SU-DHL-6 (cell line): ENCODE measurements around the gene AGFG1.
A peak's percentile ranks its signal among the peaks of the same experiment; 100 is the strongest.

Source experiments
- H2AFZ ChIP-seq: fragments of 200-600 bp; sonication (generic); 2 replicates; pipeline ENCODE4 v1.6.1; 2014; ENCODE audit warnings: low read depth, mild to moderate bottlenecking, moderate library complexity, mixed read lengths, antibody characterized with exemption, low read length; ENCODE audit not compliant: severe bottlenecking
- H3F3A ChIP-seq: fragments of 200-600 bp; shearing (Covaris generic); 2 replicates; pipeline ENCODE4 v1.6.0; 2016; ENCODE audit warnings: antibody characterized with exemption, mild to moderate bottlenecking; ENCODE audit not compliant: insufficient read depth
- H3K27ac ChIP-seq: fragments of 200-600 bp; sonication (generic); 2 replicates; pipeline ENCODE4 v1.5.1; 2016; ENCODE audit warnings: low read depth, mild to moderate bottlenecking, low read length, moderate library complexity, mixed read lengths
- H3K27me3 ChIP-seq: fragments of 200-600 bp; sonication (generic), shearing (Covaris generic); 2 replicates; pipeline ENCODE4 v1.6.0; 2014; ENCODE audit warnings: mild to moderate bottlenecking, low read length
- H3K36me3 ChIP-seq: fragments of 200-600 bp; sonication (generic); 2 replicates; pipeline ENCODE4 v1.6.1; 2014; ENCODE audit warnings: mild to moderate bottlenecking, low read length, mixed read lengths
- H3K4me2 ChIP-seq: fragments of 300-600, 200-600 bp; shearing (Covaris generic), sonication (generic); 2 replicates; pipeline ENCODE4 v1.6.0; 2014; ENCODE audit warnings: low read length, low read depth, mild to moderate bottlenecking; ENCODE audit not compliant: poor library complexity, severe bottlenecking
- H3K4me3 ChIP-seq: fragments of 200-600 bp; sonication (generic); 2 replicates; pipeline ENCODE4 v1.5.1; 2014; ENCODE audit warnings: antibody characterized with exemption, low read length, mild to moderate bottlenecking, mixed read lengths; ENCODE audit not compliant: insufficient read depth, poor library complexity, severe bottlenecking
- H3K79me2 ChIP-seq: fragments of 200-600 bp; sonication (generic); 2 replicates; pipeline ENCODE4 v1.6.1; 2014; ENCODE audit warnings: mild to moderate bottlenecking, low read length, moderate library complexity; ENCODE audit not compliant: insufficient read depth
- H3K9ac ChIP-seq: fragments of 200-600 bp; sonication (generic); 2 replicates; pipeline ENCODE4 v1.7.0; 2014; ENCODE audit warnings: mild to moderate bottlenecking, low read length
- H3K9me2 ChIP-seq: fragments of 200-600 bp; sonication (generic); replicated peaks from 2 replicates; pipeline ENCODE4 v1.6.1; 2014; ENCODE audit warnings: low read length; ENCODE audit not compliant: insufficient read depth
- H3K9me3 ChIP-seq: fragments of 200-600 bp; sonication (generic); 2 replicates; pipeline ENCODE4 v1.6.1; 2014; ENCODE audit warnings: low read length, mixed read lengths; ENCODE audit not compliant: insufficient read depth
- H4K20me1 ChIP-seq: fragments of 200-600 bp; sonication (generic); 2 replicates; pipeline ENCODE4 v1.6.1; 2014; ENCODE audit warnings: low read depth, mild to moderate bottlenecking, antibody characterized with exemption, low read length, moderate library complexity, mixed read lengths
- EZH2phosphoT487 ChIP-seq: fragments of 200-600 bp; sonication (generic), shearing (Covaris generic); conservative IDR thresholded peaks from 2 replicates; pipeline ENCODE4 v1.6.1; 2018; ENCODE audit warnings: mild to moderate bottlenecking, antibody characterized with exemption, low read length, moderate library complexity, mixed read lengths
- TF ChIP-seq, protein P1 (sequence below): fragments of 200-600 bp; sonication (generic); IDR thresholded peaks from one replicate; pipeline ENCODE4 v1.5.1; 2017; ENCODE audit warnings: antibody characterized with exemption, mild to moderate bottlenecking, low read length, moderate library complexity; ENCODE audit not compliant: insufficient read depth, poor library complexity, severe bottlenecking

Gene AGFG1

GRCh38 chr2:227471924-227472264, at the start of gene AGFG1:
TSS of gene AGFG1 (plus strand) at chr2:227472156. CDS start at chr2:227472422, 266 bp downstream.
- peaks cover 47% of the 10 kb centered on the region for H3K79me2 ChIP-seq
- peak within 1 kb of the TSS; percentile 10; the same call in 1 of the 2 replicates for H3K27ac ChIP-seq
- no peaks in the 10 kb centered on the region for H3K9me2 ChIP-seq
- TF ChIP-seq, protein P1, sequence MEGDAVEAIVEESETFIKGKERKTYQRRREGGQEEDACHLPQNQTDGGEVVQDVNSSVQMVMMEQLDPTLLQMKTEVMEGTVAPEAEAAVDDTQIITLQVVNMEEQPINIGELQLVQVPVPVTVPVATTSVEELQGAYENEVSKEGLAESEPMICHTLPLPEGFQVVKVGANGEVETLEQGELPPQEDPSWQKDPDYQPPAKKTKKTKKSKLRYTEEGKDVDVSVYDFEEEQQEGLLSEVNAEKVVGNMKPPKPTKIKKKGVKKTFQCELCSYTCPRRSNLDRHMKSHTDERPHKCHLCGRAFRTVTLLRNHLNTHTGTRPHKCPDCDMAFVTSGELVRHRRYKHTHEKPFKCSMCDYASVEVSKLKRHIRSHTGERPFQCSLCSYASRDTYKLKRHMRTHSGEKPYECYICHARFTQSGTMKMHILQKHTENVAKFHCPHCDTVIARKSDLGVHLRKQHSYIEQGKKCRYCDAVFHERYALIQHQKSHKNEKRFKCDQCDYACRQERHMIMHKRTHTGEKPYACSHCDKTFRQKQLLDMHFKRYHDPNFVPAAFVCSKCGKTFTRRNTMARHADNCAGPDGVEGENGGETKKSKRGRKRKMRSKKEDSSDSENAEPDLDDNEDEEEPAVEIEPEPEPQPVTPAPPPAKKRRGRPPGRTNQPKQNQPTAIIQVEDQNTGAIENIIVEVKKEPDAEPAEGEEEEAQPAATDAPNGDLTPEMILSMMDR, result peak; percentile 92
- no peak for TF ChIP-seq EZH2phosphoT487
- peak within 1 kb of the TSS; percentile 99 for H3K4me2 ChIP-seq
- no peaks in the 10 kb centered on the region for H3K36me3 ChIP-seq
- peak within 1 kb of the TSS; percentile 92 for H3K4me3 ChIP-seq
- peak within 1 kb of the TSS; percentile 56 for H2AFZ ChIP-seq
- H3K27me3 ChIP-seq, result no peaks in the 10 kb centered on the region
- peaks cover 33% of the 10 kb centered on the region for H4K20me1 ChIP-seq
- H3K9ac ChIP-seq, result peak within 1 kb of the TSS; percentile 91
- H3F3A ChIP-seq, result peaks cover 7% of the 10 kb centered on the region; the same call in 1 of the 2 replicates
- no peaks in the 10 kb centered on the region for H3K9me3 ChIP-seq

GRCh38 chr2:227423656-227424499, 48.1 kb upstream of the AGFG1 start:
- H2AFZ ChIP-seq, result no peak overlapping the region
- H3K36me3 ChIP-seq, result no peaks in the 10 kb centered on the region
- no peak overlapping the region for H3K4me2 ChIP-seq
- no peaks in the 10 kb centered on the region for H3K27me3 ChIP-seq
- TF ChIP-seq, protein P1, result no peak
- no peak for TF ChIP-seq EZH2phosphoT487
- H3F3A ChIP-seq, result no peaks in the 10 kb centered on the region
- H4K20me1 ChIP-seq, result no peaks in the 10 kb centered on the region
- no peaks in the 10 kb centered on the region for H3K79me2 ChIP-seq
- no peaks in the 10 kb centered on the region for H3K9me2 ChIP-seq
- H3K9me3 ChIP-seq, result no peaks in the 10 kb centered on the region
- no peak overlapping the region for H3K27ac ChIP-seq
- no peak overlapping the region for H3K9ac ChIP-seq
- no peak overlapping the region for H3K4me3 ChIP-seq

- no peaks in the 10 kb centered on the region for H3K79me2 ChIP-seq
- H3K9ac ChIP-seq, result no peak overlapping the region
- peaks cover 6% of the 10 kb centered on the region; the same call in 1 of the 2 replicates for H3K9me3 ChIP-seq
- no peak for TF ChIP-seq EZH2phosphoT487
- H3F3A ChIP-seq, result no peaks in the 10 kb centered on the region
- no peak overlapping the region for H3K27ac ChIP-seq
- H2AFZ ChIP-seq, result no peak overlapping the region
- H3K4me2 ChIP-seq, result no peak overlapping the region
- no peak overlapping the region for H3K4me3 ChIP-seq
- no peaks in the 10 kb centered on the region for H4K20me1 ChIP-seq
- no peaks in the 10 kb centered on the region for H3K36me3 ChIP-seq
- no peaks in the 10 kb centered on the region for H3K27me3 ChIP-seq
- H3K9me2 ChIP-seq, result no peaks in the 10 kb centered on the region
Measured at GRCh38 chr2:227428731-227429285, 43.1 kb upstream of the AGFG1 start.

DNA sequence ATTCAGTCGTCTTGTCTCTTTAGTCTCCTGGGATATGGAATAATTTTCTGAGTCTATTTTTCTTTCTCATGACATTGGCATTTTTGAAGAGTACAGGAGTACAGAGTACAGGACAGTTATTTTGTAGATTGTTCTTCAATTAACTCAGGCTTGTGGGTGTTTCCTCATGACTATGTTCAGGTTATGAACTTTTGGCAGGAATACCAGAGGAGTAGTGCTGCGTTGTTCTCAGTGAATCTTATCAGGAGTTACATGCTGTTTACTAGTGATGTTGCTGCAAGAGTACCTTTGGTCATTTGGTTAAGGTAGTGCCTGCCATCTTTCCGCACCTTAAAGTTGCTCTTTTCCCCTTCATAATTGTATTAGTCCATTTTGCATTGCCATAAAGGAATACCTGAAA, 41.3 kb upstream of the AGFG1 start:
- Histone ChIP-seq H3K79me2 (no peaks in the 10 kb centered on the region), H4K20me1 (no peaks in the 10 kb centered on the region), H2AFZ (no peak overlapping the region), H3K9me3 (peaks cover 6% of the 10 kb centered on the region; the same call in 1 of the 2 replicates), H3K9me2 (no peaks in the 10 kb centered on the region), H3K4me2 (no peak overlapping the region), H3K36me3 (no peaks in the 10 kb centered on the region), H3K27ac (no peak overlapping the region), H3K4me3 (no peak overlapping the region), H3F3A (no peaks in the 10 kb centered on the region), H3K27me3 (no peaks in the 10 kb centered on the region), H3K9ac (no peak overlapping the region)
- TF ChIP-seq, protein P1, result no peak
- TF ChIP-seq EZH2phosphoT487, result no peak
